ENCODE data around the gene XYLT2.

XYLT2 gene

GRCh38 chr17:50361561-50362480 lies 15.9 kb downstream of the XYLT2 start:
- Histone ChIP-seq H3K9me3 (ENCODE audit: control insufficient read depth, low read depth, low read length) (no peaks in the 10 kb centered on the region), H3K27ac (ENCODE audit: low read length) (no peak overlapping the region), H3K27me3 (ENCODE audit: control insufficient read depth, insufficient read depth, low read length) (no peaks in the 10 kb centered on the region), H3K9ac (ENCODE audit: low read length) (no peak overlapping the region), H3K36me3 (ENCODE audit: control insufficient read depth, low read depth, low read length) (peaks cover 24% of the 10 kb centered on the region), H3K4me1 (ENCODE audit: control insufficient read depth, low read depth, low read length) (peaks cover 12% of the 10 kb centered on the region), H3K4me3 (ENCODE audit: low read length) (no peak overlapping the region)

GRCh38 chr17:50362661-50363060 lies 16.7 kb downstream of the XYLT2 start:
- H3K9ac ChIP-seq (ENCODE audit: low read length), result no peak overlapping the region
- H3K27ac ChIP-seq (ENCODE audit: low read length), result no peak overlapping the region
- H3K36me3 ChIP-seq (ENCODE audit: control insufficient read depth, low read depth, low read length), result peaks cover 31% of the 10 kb centered on the region
- no peaks in the 10 kb centered on the region for H3K27me3 ChIP-seq (ENCODE audit: control insufficient read depth, insufficient read depth, low read length)
- H3K9me3 ChIP-seq (ENCODE audit: control insufficient read depth, low read depth, low read length), result no peaks in the 10 kb centered on the region
- no peak overlapping the region for H3K4me3 ChIP-seq (ENCODE audit: low read length)
- peaks cover 12% of the 10 kb centered on the region for H3K4me1 ChIP-seq (ENCODE audit: control insufficient read depth, low read depth, low read length)

DNA sequence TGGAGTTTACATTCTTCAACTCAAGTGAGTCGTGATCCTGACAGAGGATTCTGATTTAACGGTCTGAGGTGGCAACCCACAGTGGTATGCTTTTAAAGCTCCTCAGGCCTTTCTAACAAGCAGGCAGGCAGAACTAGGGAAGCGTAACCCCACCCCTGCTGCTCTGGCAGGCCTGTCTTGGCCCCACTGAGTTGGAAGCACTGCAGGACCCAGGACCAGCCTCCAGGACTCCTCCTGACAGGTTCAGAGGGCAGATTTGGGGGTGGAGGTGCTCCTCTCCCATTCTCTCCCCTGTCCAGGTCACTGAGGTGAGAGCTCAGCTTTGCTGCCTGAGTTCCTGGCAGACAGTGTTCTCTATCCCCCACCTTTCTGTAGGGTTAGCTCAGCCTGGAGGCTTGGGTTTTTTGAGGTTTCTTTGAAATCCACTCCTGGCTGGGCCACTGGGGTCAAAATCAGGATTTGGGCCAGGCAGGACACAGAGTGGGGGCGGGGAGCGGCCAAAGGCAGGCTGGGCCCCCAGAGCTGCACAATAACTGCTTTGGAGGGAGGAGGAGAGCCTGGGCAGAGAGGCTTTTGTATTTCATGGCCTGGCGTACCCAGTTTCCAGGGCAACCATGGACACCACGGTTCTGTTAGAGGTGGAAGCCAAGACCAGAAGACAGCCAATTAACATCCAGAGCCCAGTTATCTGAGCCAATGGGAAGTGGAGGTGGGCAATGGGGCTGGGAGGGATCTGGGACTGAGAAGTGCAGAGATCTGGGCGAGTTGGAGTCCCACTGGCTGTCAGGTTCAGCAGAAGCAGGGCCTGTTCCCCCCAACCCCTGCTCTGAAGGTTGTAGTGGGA lies 17.5 kb downstream of the XYLT2 start:
- peaks cover 12% of the 10 kb centered on the region for H3K4me1 ChIP-seq (ENCODE audit: control insufficient read depth, low read depth, low read length)

DNA sequence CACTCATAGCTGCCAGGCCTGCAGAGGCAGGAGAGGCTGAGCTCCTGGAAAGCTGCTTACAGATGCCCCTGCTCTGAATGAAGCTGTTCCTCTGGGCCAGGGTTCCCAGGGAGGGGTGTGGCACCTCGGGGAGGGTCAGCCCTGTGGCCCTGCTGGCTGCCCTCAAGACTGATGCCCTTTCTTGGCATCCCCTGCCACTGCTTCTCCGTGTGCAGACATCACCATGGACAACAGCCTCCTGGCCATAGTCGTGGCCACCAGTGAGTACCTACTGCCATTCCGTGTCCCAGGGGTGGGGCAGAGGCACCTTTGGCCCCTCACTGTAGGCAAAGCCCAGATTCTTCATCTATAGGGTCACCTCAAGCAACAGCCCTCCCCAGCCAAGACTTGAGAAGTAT lies 18.1 kb downstream of the XYLT2 start:
- Histone ChIP-seq H3K9ac (ENCODE audit: low read length) (no peak overlapping the region), H3K27me3 (ENCODE audit: control insufficient read depth, insufficient read depth, low read length) (no peaks in the 10 kb centered on the region), H3K4me3 (ENCODE audit: low read length) (no peak overlapping the region), H3K9me3 (ENCODE audit: control insufficient read depth, low read depth, low read length) (no peaks in the 10 kb centered on the region), H3K4me1 (ENCODE audit: control insufficient read depth, low read depth, low read length) (peaks cover 12% of the 10 kb centered on the region), H3K27ac (ENCODE audit: low read length) (no peak overlapping the region), H3K36me3 (ENCODE audit: control insufficient read depth, low read depth, low read length) (peaks cover 34% of the 10 kb centered on the region)

More for the DNA sequence above, 17.5 kb downstream of the XYLT2 start:
- Histone ChIP-seq H3K4me3 (ENCODE audit: low read length) (no peak overlapping the region), H3K27ac (ENCODE audit: low read length) (peak overlapping the region; percentile 55), H3K36me3 (ENCODE audit: control insufficient read depth, low read depth, low read length) (peaks cover 34% of the 10 kb centered on the region), H3K9me3 (ENCODE audit: control insufficient read depth, low read depth, low read length) (no peaks in the 10 kb centered on the region), H3K9ac (ENCODE audit: low read length) (no peak overlapping the region), H3K27me3 (ENCODE audit: control insufficient read depth, insufficient read depth, low read length) (no peaks in the 10 kb centered on the region)

DNA sequence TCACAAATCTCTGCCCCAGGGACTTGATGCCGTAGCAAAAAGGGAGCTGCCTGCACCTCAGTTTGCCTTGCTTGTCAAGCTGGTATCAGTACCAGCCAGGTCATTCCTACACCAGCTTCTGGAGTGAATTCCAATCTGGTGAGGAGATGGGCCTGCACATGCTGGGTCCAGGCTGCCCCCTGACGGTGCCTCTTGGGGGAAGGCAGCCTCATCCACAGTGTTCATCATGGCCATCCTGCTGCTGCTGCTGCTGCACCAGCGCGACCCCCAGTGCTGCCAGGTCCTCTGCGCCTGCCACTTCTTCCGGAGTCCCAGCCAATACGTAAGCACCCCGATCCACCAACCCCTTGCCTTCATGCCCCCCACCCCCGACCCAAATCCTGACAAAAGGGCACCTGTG lies 18.8 kb downstream of the XYLT2 start:
- no peak overlapping the region for H3K27ac ChIP-seq (ENCODE audit: low read length)
- no peak overlapping the region for H3K4me3 ChIP-seq (ENCODE audit: low read length)
- H3K36me3 ChIP-seq (ENCODE audit: control insufficient read depth, low read depth, low read length), result peaks cover 34% of the 10 kb centered on the region
- H3K9ac ChIP-seq (ENCODE audit: low read length), result no peak overlapping the region
- no peaks in the 10 kb centered on the region for H3K27me3 ChIP-seq (ENCODE audit: control insufficient read depth, insufficient read depth, low read length)
- no peaks in the 10 kb centered on the region for H3K9me3 ChIP-seq (ENCODE audit: control insufficient read depth, low read depth, low read length)
- H3K4me1 ChIP-seq (ENCODE audit: control insufficient read depth, low read depth, low read length), result peaks cover 12% of the 10 kb centered on the region

DNA sequence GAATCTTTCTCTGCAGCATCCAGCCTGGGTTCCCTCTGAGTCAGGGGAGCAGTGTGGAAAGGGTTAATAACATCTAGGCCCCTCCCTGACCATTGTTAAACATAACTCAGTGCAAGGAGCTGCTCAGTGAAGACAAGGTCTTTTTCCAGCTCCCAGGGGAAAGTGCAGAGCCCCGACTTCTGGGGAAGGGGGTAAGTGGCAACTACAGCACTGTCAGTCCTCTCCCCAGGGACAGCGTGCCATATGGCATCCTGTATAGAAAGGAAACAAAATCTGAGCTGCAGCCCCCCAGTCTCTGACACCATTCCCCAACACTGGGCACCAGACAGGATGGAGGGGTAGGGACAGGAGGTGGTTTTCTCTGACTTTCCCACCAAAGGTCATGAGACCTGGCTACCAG lies 19.2 kb downstream of the XYLT2 start:
- H3K27me3 ChIP-seq (ENCODE audit: control insufficient read depth, insufficient read depth, low read length), result no peaks in the 10 kb centered on the region
- H3K27ac ChIP-seq (ENCODE audit: low read length), result no peak overlapping the region
- H3K4me3 ChIP-seq (ENCODE audit: low read length), result no peak overlapping the region
- no peak overlapping the region for H3K9ac ChIP-seq (ENCODE audit: low read length)
- H3K4me1 ChIP-seq (ENCODE audit: control insufficient read depth, low read depth, low read length), result peaks cover 12% of the 10 kb centered on the region
- H3K36me3 ChIP-seq (ENCODE audit: control insufficient read depth, low read depth, low read length), result peaks cover 36% of the 10 kb centered on the region
- H3K9me3 ChIP-seq (ENCODE audit: control insufficient read depth, low read depth, low read length), result no peaks in the 10 kb centered on the region

DNA sequence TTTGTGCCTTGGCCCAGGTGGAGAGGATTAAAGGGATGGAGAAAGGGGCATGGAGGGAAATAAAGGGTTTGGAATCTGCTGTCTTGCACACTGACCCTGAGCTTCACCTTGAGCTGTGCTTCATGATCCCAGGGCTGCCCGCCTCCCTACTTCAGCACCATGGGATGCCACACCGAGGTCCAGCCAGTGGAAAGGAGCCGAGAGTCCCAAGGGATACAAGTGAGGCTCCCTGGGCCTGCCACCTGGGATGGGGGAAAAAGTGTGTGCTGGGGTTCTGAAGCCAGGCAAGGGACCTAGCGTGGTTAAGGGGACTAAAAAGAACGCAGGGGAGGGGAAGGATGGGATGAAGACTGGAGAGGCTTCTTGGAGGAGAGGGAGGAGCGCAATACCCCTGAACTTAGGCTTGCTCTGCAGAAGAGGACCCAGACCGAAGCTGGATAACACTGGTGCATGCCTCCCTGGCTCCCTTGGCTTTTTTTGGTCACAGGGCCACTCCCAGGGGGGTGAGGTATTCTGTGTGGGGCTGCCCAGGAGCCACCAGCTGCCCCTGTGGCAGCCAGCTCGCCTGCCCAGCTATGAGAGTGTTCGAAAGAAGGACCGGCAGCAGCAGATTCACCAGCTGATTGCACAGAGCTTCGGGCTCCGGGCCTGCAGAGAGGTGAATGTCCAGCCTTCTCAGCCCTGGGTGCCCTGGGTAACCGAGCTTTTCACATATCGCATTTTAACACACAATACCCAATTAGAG lies 19.9 kb downstream of the XYLT2 start:
- Histone ChIP-seq H3K27me3 (ENCODE audit: control insufficient read depth, insufficient read depth, low read length) (no peaks in the 10 kb centered on the region), H3K4me3 (ENCODE audit: low read length) (no peak overlapping the region), H3K9ac (ENCODE audit: low read length) (no peak overlapping the region), H3K36me3 (ENCODE audit: control insufficient read depth, low read depth, low read length) (peaks cover 40% of the 10 kb centered on the region), H3K9me3 (ENCODE audit: control insufficient read depth, low read depth, low read length) (no peaks in the 10 kb centered on the region), H3K4me1 (ENCODE audit: control insufficient read depth, low read depth, low read length) (peaks cover 12% of the 10 kb centered on the region), H3K27ac (ENCODE audit: low read length) (no peak overlapping the region)

DNA sequence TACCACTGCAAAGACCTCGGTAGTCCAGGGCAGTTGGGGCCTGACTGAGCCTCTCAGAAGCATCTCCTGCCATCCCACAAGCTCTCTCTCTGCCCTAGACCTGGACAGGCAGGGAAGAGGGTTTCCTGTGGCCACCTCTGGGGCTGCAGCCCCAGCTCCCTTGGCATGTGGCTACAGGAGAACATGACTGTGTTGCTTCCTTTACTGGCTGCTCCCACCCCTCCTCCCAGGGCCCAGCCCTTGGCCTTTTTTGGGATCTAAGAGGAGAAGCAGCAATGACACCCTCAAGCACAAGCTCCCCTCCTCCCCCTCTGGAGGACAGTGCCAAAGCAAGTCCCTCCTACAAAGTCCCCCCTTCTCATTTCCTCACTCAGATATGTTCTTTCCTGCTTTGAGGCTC lies 21.5 kb downstream of the XYLT2 start:
- Histone ChIP-seq H3K4me3 (ENCODE audit: low read length) (no peak overlapping the region), H3K4me1 (ENCODE audit: control insufficient read depth, low read depth, low read length) (peaks cover 12% of the 10 kb centered on the region), H3K27me3 (ENCODE audit: control insufficient read depth, insufficient read depth, low read length) (no peaks in the 10 kb centered on the region), H3K36me3 (ENCODE audit: control insufficient read depth, low read depth, low read length) (peaks cover 43% of the 10 kb centered on the region), H3K9me3 (ENCODE audit: control insufficient read depth, low read depth, low read length) (no peaks in the 10 kb centered on the region), H3K9ac (ENCODE audit: low read length) (no peak overlapping the region), H3K27ac (ENCODE audit: low read length) (no peak overlapping the region)

GRCh38 chr17:50370052-50370451 lies 24.1 kb downstream of the XYLT2 start:
- Histone ChIP-seq H3K4me3 (ENCODE audit: low read length) (no peak overlapping the region), H3K9ac (ENCODE audit: low read length) (no peak overlapping the region), H3K36me3 (ENCODE audit: control insufficient read depth, low read depth, low read length) (peaks cover 43% of the 10 kb centered on the region), H3K27me3 (ENCODE audit: control insufficient read depth, insufficient read depth, low read length) (no peaks in the 10 kb centered on the region), H3K4me1 (ENCODE audit: control insufficient read depth, low read depth, low read length) (peaks cover 4% of the 10 kb centered on the region), H3K27ac (ENCODE audit: low read length) (no peak overlapping the region), H3K9me3 (ENCODE audit: control insufficient read depth, low read depth, low read length) (no peaks in the 10 kb centered on the region)

DNA sequence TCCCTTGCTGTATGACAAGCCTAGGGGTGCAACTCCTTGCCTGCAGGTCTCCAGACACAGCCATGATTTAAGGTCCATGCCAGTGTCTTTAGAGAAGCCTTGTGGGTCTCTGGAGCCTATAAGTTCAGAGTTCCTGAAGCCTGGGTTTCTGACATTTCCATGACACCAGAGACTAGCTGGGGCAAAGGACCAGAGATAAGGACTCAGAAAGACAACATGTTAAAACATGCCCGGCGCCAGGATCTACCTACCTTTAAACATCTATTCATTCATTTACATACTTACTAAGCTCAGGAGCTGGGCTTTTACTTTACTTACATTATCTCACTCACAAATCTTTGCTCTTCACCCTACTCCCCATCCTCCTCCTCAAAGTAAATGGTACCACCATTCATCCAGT lies 25.6 kb downstream of the XYLT2 start:
- peak overlapping the region; percentile 99 for H3K4me3 ChIP-seq (ENCODE audit: low read length)
- H3K9ac ChIP-seq (ENCODE audit: low read length), result no peak overlapping the region
- H3K27me3 ChIP-seq (ENCODE audit: control insufficient read depth, insufficient read depth, low read length), result no peaks in the 10 kb centered on the region
- peaks cover 4% of the 10 kb centered on the region for H3K4me1 ChIP-seq (ENCODE audit: control insufficient read depth, low read depth, low read length)
- no peak overlapping the region for H3K27ac ChIP-seq (ENCODE audit: low read length)
- no peaks in the 10 kb centered on the region for H3K9me3 ChIP-seq (ENCODE audit: control insufficient read depth, low read depth, low read length)
- H3K36me3 ChIP-seq (ENCODE audit: control insufficient read depth, low read depth, low read length), result peaks cover 47% of the 10 kb centered on the region

- Histone ChIP-seq H3K9ac (ENCODE audit: low read length) (peak overlapping the region; percentile 96), H3K4me1 (ENCODE audit: control insufficient read depth, low read depth, low read length) (peaks cover 4% of the 10 kb centered on the region), H3K27ac (ENCODE audit: low read length) (peak overlapping the region; percentile 96), H3K27me3 (ENCODE audit: control insufficient read depth, insufficient read depth, low read length) (no peaks in the 10 kb centered on the region), H3K9me3 (ENCODE audit: control insufficient read depth, low read depth, low read length) (no peaks in the 10 kb centered on the region), H3K36me3 (ENCODE audit: control insufficient read depth, low read depth, low read length) (peaks cover 41% of the 10 kb centered on the region), H3K4me3 (ENCODE audit: low read length) (peak overlapping the region; percentile 99)
Measured at GRCh38 chr17:50372222-50372757, 26.4 kb downstream of the XYLT2 start.
